NCI-H2196 treated with DMSO at 0.1 percent for 48 hours (cell line): Measurements from ENCODE around the gene TXLNB.
A peak's percentile ranks its signal among the peaks of the same experiment; 100 is the strongest.

Experiments
- DNase-seq: peaks from one replicate; lab custom pipeline; 2025; ENCODE audit not compliant: unreplicated experiment; lab: John Stamatoyannopoulos, UW

TXLNB gene

GRCh38 chr6:139291813-139292619 is at the start of gene TXLNB:
TXLNB (minus strand) TSS chr6:139291998; CDS start chr6:139288899, 3,099 bp downstream.
- DNase-seq: peak; percentile 7

GRCh38 chr6:139341060-139341459 is 49.3 kb upstream of the TXLNB start:
- DNase-seq: no peak

DNA sequence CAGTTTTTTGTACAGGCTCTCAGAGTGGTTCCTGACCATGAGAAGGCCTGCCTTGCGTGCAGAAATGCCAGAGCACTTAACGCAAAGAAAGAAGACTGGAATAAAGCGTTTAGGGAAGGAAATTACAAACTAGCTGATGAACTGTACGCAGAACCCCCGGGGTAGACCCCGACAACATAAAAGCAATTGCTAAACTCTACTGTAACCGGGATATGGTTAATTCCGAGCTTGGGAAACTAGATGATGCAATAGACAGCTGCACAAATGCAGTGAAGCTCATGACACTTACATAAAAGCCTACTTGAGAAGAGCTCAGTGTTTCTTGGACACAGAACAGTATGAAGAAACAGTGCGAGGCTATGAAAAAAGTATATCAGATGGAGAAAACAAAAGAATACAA is 47.0 kb upstream of the TXLNB start:
- no peak for DNase-seq

DNA sequence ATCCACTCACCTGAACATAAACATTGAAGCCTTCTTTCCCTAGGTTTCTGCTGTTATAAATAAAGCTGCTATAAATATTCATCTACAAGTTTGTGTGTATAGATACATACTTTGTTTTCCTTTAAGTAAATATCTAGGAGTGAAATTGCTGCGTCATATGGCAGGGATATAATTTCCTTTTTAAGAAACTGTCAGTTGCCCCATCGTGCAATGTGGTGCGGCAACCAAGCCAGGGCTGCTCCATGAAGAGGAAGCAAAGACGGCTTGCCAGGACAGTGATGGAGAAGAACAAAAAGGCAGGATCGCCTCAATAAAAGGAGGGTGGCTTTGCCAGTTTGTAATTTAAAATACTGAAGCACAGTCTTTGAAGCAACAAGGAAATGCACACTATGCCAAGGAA is 46.0 kb upstream of the TXLNB start:
- no peak for DNase-seq

DNA sequence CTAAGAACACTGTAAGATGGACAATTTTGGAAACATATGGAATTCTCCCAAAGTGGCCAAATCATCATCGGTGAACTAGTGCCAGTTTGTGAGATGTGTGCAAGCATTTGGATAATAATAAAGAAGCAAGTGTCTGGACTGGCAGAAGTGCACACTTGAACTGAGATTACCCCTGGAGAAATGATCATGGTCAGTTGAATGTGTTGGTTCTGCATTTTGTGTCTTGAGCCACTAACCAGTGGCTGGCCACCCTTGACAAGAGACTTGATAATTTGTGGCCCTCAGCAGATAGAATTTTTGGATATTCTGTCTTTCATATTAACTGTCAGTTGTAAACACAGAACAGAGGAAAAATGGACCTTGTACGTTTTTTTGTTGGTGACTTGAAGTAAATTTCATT is 45.2 kb upstream of the TXLNB start:
- DNase-seq: no peak

- DNase-seq: peak; percentile 51
Observed at GRCh38 chr6:139336488-139336887, 44.7 kb upstream of the TXLNB start.

GRCh38 chr6:139335447-139336210 is 43.8 kb upstream of the TXLNB start:
- DNase-seq: no peak

- DNase-seq: no peak
Observed at GRCh38 chr6:139334806-139335446, 43.1 kb upstream of the TXLNB start.

DNA sequence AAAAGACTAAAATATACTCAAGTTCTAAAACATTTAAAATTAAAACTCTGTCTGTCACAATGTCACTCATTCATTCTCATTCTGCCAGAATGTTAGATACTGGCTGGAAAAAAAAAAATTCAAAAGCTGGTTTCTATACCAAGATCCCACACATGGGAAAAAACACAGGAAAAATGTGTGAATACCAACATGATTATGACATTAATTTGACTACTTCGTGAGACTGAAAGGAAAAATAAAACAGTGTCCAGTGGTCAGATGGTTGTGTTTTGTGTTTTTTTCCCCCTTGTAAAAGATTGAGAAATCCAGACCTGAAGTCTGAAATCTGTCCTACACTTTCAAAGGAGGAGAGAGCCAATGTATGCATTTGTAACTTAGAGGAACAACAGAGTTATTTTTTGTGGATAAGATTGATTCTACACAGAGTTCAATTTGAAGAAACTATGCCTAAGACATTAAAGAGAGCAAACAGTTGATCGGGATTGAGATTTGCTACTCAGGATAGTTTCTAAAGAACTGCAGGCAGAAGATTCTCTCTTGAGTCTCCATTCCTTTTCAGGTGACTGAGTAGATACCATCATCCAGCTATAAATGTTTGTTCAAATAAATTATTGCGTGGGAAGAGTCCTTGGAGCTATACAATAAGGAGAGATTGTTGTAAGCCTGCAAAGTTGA is 39.2 kb upstream of the TXLNB start:
- DNase-seq: no peak

- DNase-seq: no peak
Observed at GRCh38 chr6:139330306-139330705, 38.5 kb upstream of the TXLNB start.

DNA sequence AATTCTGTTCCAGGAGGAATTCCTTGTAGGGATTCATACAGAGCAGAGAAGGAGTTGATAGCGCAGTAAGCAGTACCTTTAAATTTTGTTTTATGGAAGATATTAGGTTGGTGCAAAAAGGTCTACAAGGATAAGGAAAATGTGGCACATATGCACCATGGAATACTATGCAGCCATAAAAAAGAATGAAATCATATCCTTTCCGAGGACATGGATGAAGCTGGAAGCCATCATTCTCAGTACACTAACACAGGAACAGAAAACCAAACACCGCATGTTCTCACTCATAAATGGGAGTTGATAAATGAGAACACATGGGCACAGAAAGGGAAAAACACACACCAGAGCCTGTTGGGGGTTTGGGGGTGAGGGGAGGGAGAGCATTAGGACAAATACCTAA is 37.4 kb upstream of the TXLNB start:
- DNase-seq: no peak

DNA sequence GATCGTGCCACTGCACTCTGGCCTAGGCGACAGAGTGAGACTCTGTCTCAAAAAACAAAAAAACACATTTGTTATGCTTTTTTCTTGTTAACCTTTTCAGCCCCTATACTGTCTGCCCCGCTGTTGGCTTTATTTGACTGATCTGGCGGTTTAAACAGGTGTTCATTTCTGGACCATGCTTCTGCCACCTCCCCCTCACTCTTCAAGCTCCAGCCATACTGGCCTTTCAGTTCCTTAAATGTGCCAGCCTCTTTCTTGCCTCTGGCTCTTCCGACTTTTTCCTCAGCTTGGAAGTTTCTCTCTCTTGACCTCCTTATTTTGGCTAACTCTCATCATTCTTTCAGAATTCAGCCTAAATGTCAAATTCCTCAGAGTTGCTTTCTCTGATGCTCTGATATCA is 35.2 kb upstream of the TXLNB start:
- no peak for DNase-seq

DNA sequence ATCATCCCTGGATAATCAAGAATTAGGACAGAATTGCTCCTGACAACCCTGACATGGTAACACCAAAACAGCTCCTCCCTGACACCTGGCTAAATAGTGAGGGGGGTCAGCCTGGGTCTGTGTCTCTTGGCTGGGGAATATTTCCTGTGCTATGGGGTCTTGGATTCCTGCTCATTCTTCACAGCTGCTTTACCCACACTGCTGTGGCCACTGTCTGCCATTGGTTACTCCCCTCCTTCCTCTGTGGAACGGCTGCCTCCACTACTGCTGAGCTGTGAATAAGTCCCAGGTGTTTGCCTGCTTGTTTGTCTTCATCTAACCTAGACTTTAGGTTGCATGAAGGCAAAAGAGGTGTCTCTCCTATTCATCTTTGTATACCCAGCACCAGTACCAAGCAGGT is 33.9 kb upstream of the TXLNB start:
- no peak for DNase-seq

GRCh38 chr6:139325125-139325524 is 33.3 kb upstream of the TXLNB start:
- DNase-seq: no peak

DNA sequence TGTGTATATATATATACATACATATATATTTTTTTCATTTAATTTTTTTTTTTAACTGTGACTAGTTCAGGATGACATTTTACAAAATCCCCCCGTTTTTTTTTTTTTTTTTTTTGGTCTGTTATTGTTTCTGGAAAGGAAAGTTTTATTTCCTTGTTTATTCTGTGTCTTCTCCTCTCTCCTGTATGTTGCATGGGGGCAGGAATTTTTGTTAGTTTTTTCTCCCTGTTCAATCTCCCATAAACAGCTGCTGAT is 32.4 kb upstream of the TXLNB start:
- DNase-seq: no peak

GRCh38 chr6:139323511-139324300 is 31.9 kb upstream of the TXLNB start:
- no peak for DNase-seq

- DNase-seq: no peak
Observed at GRCh38 chr6:139320081-139320480, 28.3 kb upstream of the TXLNB start.

DNA sequence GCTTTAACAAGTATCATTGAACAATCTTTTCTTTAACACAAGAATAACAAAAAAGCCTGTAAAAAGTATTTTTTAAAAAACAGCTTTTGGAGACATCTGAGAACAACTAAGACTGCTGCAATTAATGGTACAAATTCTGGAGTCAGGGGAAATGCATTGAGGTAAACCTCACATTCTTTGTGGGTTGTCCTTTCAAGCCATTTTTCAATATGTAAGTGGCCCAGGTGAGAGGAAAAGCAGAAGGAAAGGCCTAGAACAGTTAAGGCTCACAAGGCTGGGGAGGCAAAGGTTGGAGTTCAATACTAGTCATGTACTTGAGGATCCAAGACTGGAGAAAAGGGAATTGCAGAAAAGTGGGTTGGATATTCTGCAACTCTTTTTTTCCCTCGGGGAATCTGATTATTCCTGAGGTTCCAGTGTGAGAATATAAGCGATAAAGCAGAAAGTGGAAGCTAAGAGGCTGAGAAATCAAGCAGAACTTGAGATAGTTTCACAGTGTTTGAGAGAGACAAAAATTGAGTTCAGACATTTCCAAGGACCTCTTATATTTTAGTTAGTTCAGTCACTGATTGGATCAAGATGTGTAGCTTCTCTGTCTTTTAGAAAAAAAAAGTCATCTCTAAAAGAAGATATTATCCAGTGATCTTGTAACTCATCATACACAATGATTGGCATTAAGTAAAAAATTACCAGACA is 25.0 kb upstream of the TXLNB start:
- DNase-seq: no peak

DNA sequence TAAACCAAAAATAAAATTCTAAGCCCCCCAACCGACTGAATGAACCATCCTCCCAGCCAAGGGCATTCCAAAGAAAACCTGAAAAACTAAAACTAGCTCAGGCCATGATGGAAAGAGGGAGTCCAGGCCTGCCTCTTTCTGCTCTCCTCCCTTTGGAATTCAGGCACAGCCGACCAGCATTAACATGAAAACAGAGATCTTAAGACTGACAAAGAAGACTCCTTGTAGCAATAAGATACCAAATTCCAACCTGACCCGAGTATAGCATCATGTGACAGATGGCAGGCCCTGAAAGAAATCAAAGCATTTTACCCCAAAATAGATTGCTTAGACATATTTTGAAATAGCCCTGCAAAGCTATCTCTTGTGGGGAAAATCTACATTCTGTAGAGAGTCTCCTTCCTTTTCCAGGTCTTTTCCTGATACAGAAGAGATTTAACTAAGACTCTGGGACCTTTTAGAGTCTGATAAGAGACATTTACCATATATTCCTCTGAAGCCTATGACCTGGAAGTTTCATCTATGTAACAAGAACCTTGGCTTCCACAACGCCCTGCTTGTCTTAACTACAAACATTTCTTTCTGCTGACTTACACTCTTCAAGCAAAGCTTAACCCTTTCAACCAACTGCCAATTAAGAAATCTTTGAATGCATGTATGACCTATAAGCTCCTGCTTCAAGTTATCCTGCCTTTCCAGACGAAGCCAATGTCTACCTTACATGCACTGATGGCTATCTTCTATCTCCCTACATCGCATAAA is 22.2 kb upstream of the TXLNB start:
- DNase-seq: no peak

DNA sequence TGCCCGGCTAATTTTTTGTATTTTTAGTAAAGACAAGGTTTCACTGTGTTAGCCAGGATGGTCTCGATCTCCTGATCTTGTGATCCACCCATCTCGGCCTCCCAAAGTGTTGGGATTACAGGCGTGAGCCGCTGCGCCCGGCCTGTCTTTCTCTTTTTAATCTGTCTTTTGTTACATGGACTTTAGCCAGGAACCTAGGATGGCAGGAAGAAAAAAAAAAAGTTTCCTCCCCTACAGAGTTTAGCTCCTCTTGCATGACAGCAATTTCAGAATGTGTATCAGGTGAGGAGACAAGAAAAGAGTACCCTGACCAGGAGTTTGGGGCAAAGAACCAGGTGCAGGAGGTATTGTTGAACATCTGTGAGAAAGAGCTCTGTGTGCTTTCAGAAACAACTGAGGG is 21.4 kb upstream of the TXLNB start:
- no peak for DNase-seq
